GM12891 (cell line): ENCODE data around the gene POLR2A.

Experiments
- POLR2A ChIP-seq: IDR thresholded peaks from 2 replicates; pipeline ENCODE4 v1.6.1; 2011; ENCODE audit warnings: low read depth, low read length, control low read depth
- POLR2AphosphoS5 ChIP-seq: IDR thresholded peaks from 2 replicates; pipeline ENCODE4 v1.6.1; 2011; ENCODE audit warnings: low read depth, low read length, control low read depth
- TAF1 ChIP-seq: IDR thresholded peaks from 2 replicates; pipeline ENCODE4 v1.6.1; 2011; ENCODE audit warnings: low read depth, low read length, control low read depth

DNA sequence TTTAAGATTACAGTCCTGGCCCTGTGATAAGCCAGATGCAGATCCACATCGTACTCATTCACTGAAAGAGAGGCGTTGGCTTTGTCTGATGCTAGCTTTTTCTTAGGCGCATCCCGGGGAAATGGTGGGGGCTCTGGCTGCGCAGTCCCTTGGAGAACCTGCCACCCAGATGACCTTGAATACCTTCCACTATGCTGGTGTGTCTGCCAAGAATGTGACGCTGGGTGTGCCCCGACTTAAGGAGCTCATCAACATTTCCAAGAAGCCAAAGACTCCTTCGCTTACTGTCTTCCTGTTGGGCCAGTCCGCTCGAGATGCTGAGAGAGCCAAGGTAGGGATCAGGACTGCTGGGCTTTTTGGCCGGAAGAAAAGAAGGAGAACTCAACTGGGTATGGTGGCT lies 24.0 kb downstream of the POLR2A start:
- TF ChIP-seq POLR2A (no peak), POLR2AphosphoS5 (no peak), TAF1 (no peak)
